HG03135 (cell line): ENCODE results near the gene PIGV.

Source experiments
- ATAC-seq: cut with Tn5 transposase; IDR thresholded peaks from one replicate; pipeline ENCODE4 v1.9.1; 2021; ENCODE audit warnings: mild to moderate bottlenecking, moderate library complexity; ENCODE audit not compliant: unreplicated experiment

Gene PIGV

GRCh38 chr1:26787706-26788514, at the start of gene PIGV:
TSS of gene PIGV (plus strand) at chr1:26787950. CDS start at chr1:26790816, 2,866 bp downstream.
- ATAC-seq, result peak; percentile 66

- ATAC-seq, result no peak
These were observed 48.3 kb upstream of the PIGV start for GRCh38 chr1:26739329-26739914.

GRCh38 chr1:26740023-26740634, 47.6 kb upstream of the PIGV start:
- ATAC-seq, result no peak

GRCh38 chr1:26740952-26741351, 46.8 kb upstream of the PIGV start:
- no peak for ATAC-seq

GRCh38 chr1:26743426-26744059, 44.2 kb upstream of the PIGV start:
- no peak for ATAC-seq

- ATAC-seq, result peak; percentile 91
These were observed 43.4 kb upstream of the PIGV start for GRCh38 chr1:26744075-26744959.

- ATAC-seq, result no peak
These were observed 42.6 kb upstream of the PIGV start for GRCh38 chr1:26745191-26745590.

GRCh38 chr1:26747048-26747447, 40.7 kb upstream of the PIGV start:
- ATAC-seq, result no peak

- no peak for ATAC-seq
These were observed 39.4 kb upstream of the PIGV start for GRCh38 chr1:26748351-26748750.

- ATAC-seq, result no peak
These were observed 38.3 kb upstream of the PIGV start for GRCh38 chr1:26749458-26749857.

GRCh38 chr1:26750428-26750827, 37.3 kb upstream of the PIGV start:
- no peak for ATAC-seq

- no peak for ATAC-seq
These were observed 35.2 kb upstream of the PIGV start for GRCh38 chr1:26752519-26752918.

- no peak for ATAC-seq
These were observed 33.5 kb upstream of the PIGV start for GRCh38 chr1:26754086-26754874.

- no peak for ATAC-seq
These were observed 29.4 kb upstream of the PIGV start for GRCh38 chr1:26758358-26758757.

GRCh38 chr1:26759531-26759930, 28.2 kb upstream of the PIGV start:
- ATAC-seq, result no peak

GRCh38 chr1:26761217-26761616, 26.5 kb upstream of the PIGV start:
- ATAC-seq, result no peak

- no peak for ATAC-seq
These were observed 20.0 kb upstream of the PIGV start for GRCh38 chr1:26767714-26768113.

GRCh38 chr1:26768755-26769154, 19.0 kb upstream of the PIGV start:
- no peak for ATAC-seq

- ATAC-seq, result no peak
These were observed 16.5 kb upstream of the PIGV start for GRCh38 chr1:26771285-26771642.
